Tibial nerve (tissue), 4 donors: ENCODE measurements around the gene CACNA1I.

Source experiments
- CTCF ChIP-seq, 5 experiments: fragments of 200-600 bp in 3 of 5; fragments of 450-650 bp in 2 of 5; sonication (generic) in 3 of 5; IDR thresholded peaks; one replicate each; pipeline ENCODE4 v1.5.1; 2016 to 2019; ENCODE audit warnings: antibody characterized with exemption in 5 of 5, mild to moderate bottlenecking in 3 of 5, moderate library complexity in 2 of 5
- EP300 ChIP-seq, 2 donors: sonication (generic); formaldehyde crosslinking; IDR thresholded peaks; one replicate each; pipeline ENCODE4 v1.6.1; 2017; ENCODE audit warnings: antibody characterized with exemption in 2 of 2, mild to moderate bottlenecking in 1 of 2
- POLR2A ChIP-seq, 2 donors: fragments of 450-650 bp; IDR thresholded peaks; one replicate each; pipeline ENCODE4 v1.6.1; 2017; ENCODE audit warnings: antibody characterized with exemption in 2 of 2, mild to moderate bottlenecking in 2 of 2, moderate library complexity in 2 of 2

DNA sequence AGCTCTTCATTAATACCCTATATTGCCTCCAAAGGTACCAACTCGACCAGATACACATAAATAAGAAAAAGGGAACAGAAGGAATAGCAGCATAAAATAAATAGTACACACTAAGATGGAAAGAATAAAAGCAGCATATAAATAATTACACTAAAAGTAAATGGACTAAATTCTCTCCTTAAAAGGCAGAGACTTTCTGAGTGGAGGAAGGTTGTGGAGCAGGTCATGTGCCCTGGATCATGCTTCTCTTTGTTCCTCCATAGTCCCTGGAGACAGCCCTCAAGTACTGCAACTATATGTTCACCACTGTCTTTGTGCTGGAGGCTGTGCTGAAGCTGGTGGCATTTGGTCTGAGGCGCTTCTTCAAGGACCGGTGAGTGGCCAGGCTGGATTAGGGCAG lies 101.4 kb downstream of the CACNA1I start:
- TF ChIP-seq CTCF (IDR thresholded peaks at IDR 0.05) (no peak), EP300 (IDR thresholded peaks at IDR 0.05) (no peak), POLR2A (IDR thresholded peaks at IDR 0.05) (no peak)
